Parathyroid adenoma (tissue), 2 donors: ENCODE measurements around the gene PPM1H.

ENCODE experiments used
- H2AFZ ChIP-seq: fragments of 300-600 bp; sonication (generic); one replicate; pipeline ENCODE4 v1.7.0; 2017; ENCODE audit warnings: antibody characterized with exemption, mild to moderate bottlenecking
- H3K27ac ChIP-seq: fragments of 300-600 bp; sonication (generic); one replicate; pipeline ENCODE4 v1.7.0; 2017
- H3K27me3 ChIP-seq: fragments of 300-600 bp; sonication (generic); one replicate; pipeline ENCODE4 v1.7.0; 2017; ENCODE audit warnings: low read length; ENCODE audit not compliant: control insufficient read depth, insufficient read depth
- H3K36me3 ChIP-seq: fragments of 300-600 bp; sonication (generic); one replicate; pipeline ENCODE4 v1.7.0; 2017; ENCODE audit warnings: low read length; ENCODE audit not compliant: control insufficient read depth, insufficient read depth
- H3K4me1 ChIP-seq: fragments of 300-600 bp; sonication (generic); one replicate; pipeline ENCODE4 v1.7.0; 2017; ENCODE audit warnings: control low read depth
- H3K4me2 ChIP-seq: fragments of 300-600 bp; sonication (generic); one replicate; pipeline ENCODE4 v1.7.0; 2017; ENCODE audit warnings: low read length
- H3K4me3 ChIP-seq: fragments of 300-600 bp; sonication (generic); one replicate; pipeline ENCODE4 v1.7.0; 2017; ENCODE audit warnings: low read depth, low read length
- H3K79me2 ChIP-seq: fragments of 300-600 bp; sonication (generic); one replicate; pipeline ENCODE4 v1.7.0; 2017; ENCODE audit warnings: control low read depth
- H3K9ac ChIP-seq: fragments of 300-600 bp; sonication (generic); one replicate; pipeline ENCODE4 v1.7.0; 2017; ENCODE audit warnings: mild to moderate bottlenecking
- H3K9me3 ChIP-seq: fragments of 300-600 bp; sonication (generic); one replicate; pipeline ENCODE4 v1.7.0; 2017; ENCODE audit warnings: low read length; ENCODE audit not compliant: control insufficient read depth
- CTCF ChIP-seq: fragments of 300-600 bp; sonication (generic); IDR thresholded peaks from one replicate; pipeline ENCODE4 v1.7.0; 2017; ENCODE audit warnings: antibody characterized with exemption, mild to moderate bottlenecking
- donor health status: primary hyperparathyroidism.

PPM1H gene

GRCh38 chr12:62769076-62769619, 165.8 kb downstream of the PPM1H start:
- Histone ChIP-seq H3K79me2 (peaks cover 43% of the 10 kb centered on the region), H2AFZ (no peak overlapping the region), H3K27ac (no peak overlapping the region), H3K9ac (no peak overlapping the region), H3K36me3 (no peaks in the 10 kb centered on the region), H3K27me3 (no peaks in the 10 kb centered on the region), H3K4me2 (no peak overlapping the region), H3K4me1 (no peaks in the 10 kb centered on the region), H3K9me3 (no peaks in the 10 kb centered on the region), H3K4me3 (no peak overlapping the region)
- TF ChIP-seq CTCF: no peak

GRCh38 chr12:62767946-62768345, 167.0 kb downstream of the PPM1H start:
- H3K36me3 ChIP-seq: no peaks in the 10 kb centered on the region
- H3K79me2 ChIP-seq: peaks cover 43% of the 10 kb centered on the region
- H3K4me1 ChIP-seq: peaks cover 2% of the 10 kb centered on the region
- H3K27me3 ChIP-seq: no peaks in the 10 kb centered on the region
- no peak overlapping the region for H2AFZ ChIP-seq
- H3K4me3 ChIP-seq: no peak overlapping the region
- H3K4me2 ChIP-seq: no peak overlapping the region
- no peak overlapping the region for H3K9ac ChIP-seq
- no peak for TF ChIP-seq CTCF
- no peaks in the 10 kb centered on the region for H3K9me3 ChIP-seq
- H3K27ac ChIP-seq: no peak overlapping the region

- H3K4me1 ChIP-seq: peaks cover 7% of the 10 kb centered on the region
- no peak for TF ChIP-seq CTCF
- no peak overlapping the region for H2AFZ ChIP-seq
- no peaks in the 10 kb centered on the region for H3K9me3 ChIP-seq
- H3K4me2 ChIP-seq: no peak overlapping the region
- H3K79me2 ChIP-seq: peaks cover 47% of the 10 kb centered on the region
- no peaks in the 10 kb centered on the region for H3K36me3 ChIP-seq
- H3K27me3 ChIP-seq: no peaks in the 10 kb centered on the region
- no peak overlapping the region for H3K9ac ChIP-seq
- H3K27ac ChIP-seq: no peak overlapping the region
- H3K4me3 ChIP-seq: no peak overlapping the region
Observed at GRCh38 chr12:62767496-62767895, 167.5 kb downstream of the PPM1H start.

GRCh38 chr12:62766496-62766895, 168.5 kb downstream of the PPM1H start:
- Histone ChIP-seq H3K9ac (no peak overlapping the region), H2AFZ (no peak overlapping the region), H3K4me1 (peaks cover 12% of the 10 kb centered on the region), H3K4me2 (no peak overlapping the region), H3K27me3 (no peaks in the 10 kb centered on the region), H3K36me3 (no peaks in the 10 kb centered on the region), H3K4me3 (no peak overlapping the region), H3K27ac (no peak overlapping the region), H3K79me2 (peaks cover 52% of the 10 kb centered on the region), H3K9me3 (no peaks in the 10 kb centered on the region)
- TF ChIP-seq CTCF: no peak
